Mammary epithelial cell (primary cell): ENCODE measurements around the gene KLK4.

Source experiments
- CTCF ChIP-seq, 2 donors: IDR thresholded peaks in 1 of 2; conservative IDR thresholded peaks in 1 of 2; 2 replicates each; pipeline ENCODE4 v1.5.1; 2011 to 2012; ENCODE audit warnings: inconsistent platforms in 2 of 2, low read length in 2 of 2, mild to moderate bottlenecking in 2 of 2, control low read depth in 1 of 2, low read depth in 1 of 2; ENCODE audit not compliant: insufficient read depth in 1 of 2; ENCODE audit errors: extremely low read depth in 1 of 2
- EZH2 ChIP-seq: IDR thresholded peaks from 2 replicates; pipeline ENCODE4 v1.6.1; 2012; ENCODE audit warnings: low read length, inconsistent platforms, borderline replicate concordance

GRCh38 chr19:50878851-50879250 is 32.3 kb downstream of the KLK4 start:
- no peak for TF ChIP-seq CTCF (conservative IDR thresholded peaks at IDR 0.05 in 1 of 2, IDR thresholded peaks at IDR 0.05 in 1 of 2; ENCODE audit: extremely low read depth in 1 of 2, insufficient read depth in 1 of 2, low read depth in 1 of 2, low read length in 2 of 2)
- no peak for TF ChIP-seq EZH2
